GM19238 (cell line): ENCODE measurements around the gene EXOC4.

ENCODE experiments used
- DNase-seq: peaks from one replicate; pipeline ENCODE4 v3.0.0; 2011; ENCODE audit warnings: low spot score; ENCODE audit not compliant: insufficient read length

Gene EXOC4

DNA sequence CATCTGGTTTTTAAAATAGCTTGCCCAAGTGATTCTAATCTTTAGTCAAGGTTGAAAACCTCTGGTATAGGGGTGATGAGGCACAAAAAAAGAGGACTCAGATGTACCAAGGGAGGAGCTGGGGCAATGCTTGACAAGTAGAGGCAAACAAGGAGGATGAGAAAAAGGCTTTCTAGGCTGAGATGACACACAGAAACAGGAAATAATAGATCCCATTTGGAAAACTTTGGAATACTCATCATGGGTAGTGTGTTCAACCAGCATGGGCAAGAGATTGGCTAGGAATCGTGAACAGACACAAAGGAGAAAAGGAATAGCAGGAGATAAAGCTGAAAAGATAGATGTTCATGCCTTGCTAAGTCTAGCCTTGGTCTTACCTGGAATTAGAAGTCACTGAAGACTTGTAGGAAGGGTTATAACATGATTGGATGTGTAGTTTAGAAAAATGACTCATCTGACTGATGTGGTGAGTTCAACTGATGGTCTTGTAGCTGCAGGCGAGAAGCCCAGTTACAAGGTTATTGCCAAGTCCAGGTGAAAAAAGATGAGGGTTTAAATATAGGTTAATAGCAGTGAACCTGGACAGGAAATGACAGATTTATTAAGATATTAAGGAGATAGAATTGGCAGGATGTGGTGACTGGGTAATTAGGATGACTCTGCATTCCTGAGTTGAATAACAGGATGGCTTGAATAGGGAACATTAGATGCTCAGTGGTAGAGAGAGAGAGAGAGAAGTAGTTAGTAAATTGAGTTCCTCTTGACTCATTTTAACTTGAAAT, 660.2 kb downstream of the EXOC4 start:
- no peak for DNase-seq

DNA sequence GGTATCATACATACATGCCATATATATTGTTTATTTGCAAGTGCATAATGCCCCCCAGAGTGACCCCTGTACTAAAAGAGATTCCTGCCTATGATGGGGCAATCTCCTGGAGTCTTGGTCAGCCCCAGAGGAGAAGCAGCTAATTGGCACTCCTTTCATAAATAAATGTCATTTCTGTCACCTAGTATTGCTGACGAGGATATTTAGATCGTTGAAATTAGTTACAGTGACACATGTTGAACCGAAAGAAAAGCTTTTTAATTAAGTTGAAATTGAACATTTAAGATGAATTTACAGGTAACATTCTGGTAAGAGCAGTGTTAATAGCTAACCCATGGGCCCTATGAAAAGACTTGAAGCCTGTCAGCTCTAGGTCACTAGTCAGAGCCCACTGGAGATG, 663.7 kb downstream of the EXOC4 start:
- no peak for DNase-seq

GRCh38 chr7:133919810-133920209, 666.9 kb downstream of the EXOC4 start:
- DNase-seq, result no peak

DNA sequence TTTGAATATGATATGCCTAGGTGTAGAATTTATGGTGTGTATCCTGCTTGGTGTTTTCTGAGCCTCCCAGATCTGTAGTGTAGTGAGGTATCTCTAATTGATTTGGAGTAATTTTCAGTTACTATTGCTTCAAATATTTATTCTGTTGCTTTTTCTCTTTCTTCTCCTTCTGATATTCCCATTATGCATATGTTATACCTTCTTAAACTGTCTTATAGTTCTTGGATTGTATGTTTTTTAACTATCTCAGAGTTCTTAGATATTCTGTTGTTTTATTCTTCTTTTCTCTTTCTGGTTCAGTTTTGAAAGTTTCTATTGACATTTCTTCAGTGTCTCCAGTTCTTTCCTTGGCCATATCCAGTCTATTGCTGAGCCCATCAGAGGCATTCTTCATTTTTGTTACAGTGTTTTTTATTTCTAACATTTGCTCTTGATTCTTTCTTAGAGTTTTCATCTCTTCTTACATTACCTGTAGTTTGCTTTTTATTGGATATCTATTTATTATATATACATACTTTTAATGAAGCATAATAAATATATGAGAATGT, 668.8 kb downstream of the EXOC4 start:
- DNase-seq, result no peak

DNA sequence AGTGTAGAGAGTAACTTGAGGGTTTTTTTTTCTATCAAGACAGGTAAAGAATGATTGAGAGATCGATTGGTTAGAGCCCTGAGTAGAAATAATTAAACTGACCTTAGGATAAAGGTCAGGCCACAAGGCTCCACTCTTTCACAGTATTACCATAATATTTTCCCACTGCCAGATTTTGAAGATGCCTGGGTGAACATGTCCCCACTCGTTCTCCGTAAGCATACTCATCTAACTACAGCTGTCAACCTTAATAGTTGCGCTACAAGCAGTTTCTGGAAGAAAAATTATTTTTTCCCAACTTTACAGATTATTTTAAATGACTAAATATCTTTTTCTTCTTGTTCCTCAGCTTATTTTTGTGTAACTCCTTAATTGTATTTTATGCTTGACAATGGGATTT, 671.1 kb downstream of the EXOC4 start:
- no peak for DNase-seq

- DNase-seq, result no peak
These were observed 678.2 kb downstream of the EXOC4 start for GRCh38 chr7:133931053-133931452.

GRCh38 chr7:133932591-133932990, 679.7 kb downstream of the EXOC4 start:
- DNase-seq, result no peak

DNA sequence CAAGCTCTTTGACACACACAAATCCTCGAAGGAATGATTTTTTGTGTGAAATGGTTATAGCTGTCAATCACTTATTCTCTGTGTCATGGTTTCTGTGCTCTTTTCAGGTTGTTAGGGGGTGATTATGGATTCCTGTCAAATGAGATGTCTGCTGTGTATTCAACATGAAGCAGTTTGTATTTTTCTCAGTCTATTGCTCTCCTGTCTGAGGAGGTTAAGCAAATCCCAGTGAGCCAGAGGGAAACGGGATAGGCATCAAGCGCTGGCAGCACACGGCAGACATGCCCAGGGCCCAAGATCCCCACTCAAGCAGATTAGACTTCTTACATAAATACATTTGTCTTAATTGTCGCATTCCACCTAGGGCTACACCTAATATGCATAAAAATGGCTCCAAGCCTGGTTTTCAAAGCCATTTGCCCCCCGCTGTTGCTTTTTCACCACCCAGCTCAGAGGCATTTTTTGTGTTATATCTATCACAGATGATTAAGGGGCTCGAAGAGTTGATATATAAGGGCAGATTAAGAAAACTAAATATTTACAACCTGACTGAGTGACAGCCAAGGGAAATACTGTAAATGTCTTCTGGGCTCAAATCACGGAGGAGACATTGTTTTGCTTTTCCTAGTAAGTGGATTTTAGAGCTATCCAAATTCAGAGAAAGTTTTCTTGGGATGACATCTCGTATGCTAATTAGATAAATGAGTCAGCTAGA, 681.5 kb downstream of the EXOC4 start:
- DNase-seq, result no peak

DNA sequence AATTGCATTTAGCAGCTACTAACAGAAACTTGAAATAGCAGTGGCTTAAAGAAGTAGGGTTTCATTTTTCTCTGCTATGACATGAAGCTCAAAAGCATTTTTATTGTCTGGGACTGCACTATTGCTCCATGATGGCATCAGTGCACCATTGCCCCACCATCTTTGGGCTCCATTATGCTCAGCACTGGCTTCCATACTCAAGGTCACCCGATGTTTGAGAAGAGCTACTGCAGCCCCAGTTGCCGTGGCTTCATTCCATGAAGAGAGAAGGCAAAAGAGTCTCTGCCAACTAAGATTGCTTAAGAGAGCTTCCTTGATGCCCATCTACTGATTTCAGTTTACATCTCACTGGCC, 682.1 kb downstream of the EXOC4 start:
- no peak for DNase-seq

- DNase-seq, result no peak
These were observed 683.2 kb downstream of the EXOC4 start for GRCh38 chr7:133936074-133936473.

DNA sequence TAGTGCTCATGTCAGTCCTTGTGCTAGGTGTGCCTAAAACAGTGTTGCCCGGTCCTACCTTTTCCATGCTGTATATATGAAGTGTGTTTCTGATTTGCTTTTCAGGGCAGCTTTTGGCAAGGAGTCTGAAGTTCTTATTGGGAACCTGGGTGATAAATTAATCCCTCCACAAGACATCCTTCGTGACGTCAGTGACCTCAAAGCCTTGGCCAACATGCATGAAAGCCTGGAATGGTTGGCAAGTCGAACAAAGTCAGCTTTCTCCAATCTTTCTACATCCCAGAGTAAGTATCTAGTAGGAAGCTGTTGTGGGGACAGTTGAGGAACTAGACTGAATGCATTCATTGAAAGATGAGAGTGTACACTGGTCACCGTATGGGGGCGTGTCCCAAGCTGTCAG, 684.9 kb downstream of the EXOC4 start:
- no peak for DNase-seq

GRCh38 chr7:133940368-133940767, 687.5 kb downstream of the EXOC4 start:
- no peak for DNase-seq

GRCh38 chr7:133941496-133941895, 688.6 kb downstream of the EXOC4 start:
- DNase-seq, result no peak

- no peak for DNase-seq
These were observed 692.6 kb downstream of the EXOC4 start for GRCh38 chr7:133945497-133945896.

- no peak for DNase-seq
These were observed 694.8 kb downstream of the EXOC4 start for GRCh38 chr7:133947458-133948254.

GRCh38 chr7:133948588-133948987, 695.7 kb downstream of the EXOC4 start:
- no peak for DNase-seq

DNA sequence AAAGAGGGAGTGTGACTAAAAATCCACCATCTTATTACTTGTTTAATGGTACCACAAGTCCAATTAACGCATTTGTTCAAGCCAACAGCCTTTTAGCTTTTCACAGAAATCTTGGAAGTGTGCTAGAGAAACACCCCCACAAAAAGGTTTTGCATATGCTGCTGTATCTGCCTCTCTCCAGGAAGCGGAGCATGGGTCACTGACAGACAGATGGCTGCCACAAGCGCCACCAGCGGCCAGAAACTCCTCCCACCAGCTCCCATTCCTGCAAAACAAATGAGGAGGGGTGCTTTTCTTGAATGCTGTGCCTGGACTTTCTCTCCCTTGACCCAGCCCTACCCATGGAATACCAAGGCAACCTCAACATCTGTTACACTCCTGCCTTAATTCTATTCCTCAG, 698.0 kb downstream of the EXOC4 start:
- no peak for DNase-seq

DNA sequence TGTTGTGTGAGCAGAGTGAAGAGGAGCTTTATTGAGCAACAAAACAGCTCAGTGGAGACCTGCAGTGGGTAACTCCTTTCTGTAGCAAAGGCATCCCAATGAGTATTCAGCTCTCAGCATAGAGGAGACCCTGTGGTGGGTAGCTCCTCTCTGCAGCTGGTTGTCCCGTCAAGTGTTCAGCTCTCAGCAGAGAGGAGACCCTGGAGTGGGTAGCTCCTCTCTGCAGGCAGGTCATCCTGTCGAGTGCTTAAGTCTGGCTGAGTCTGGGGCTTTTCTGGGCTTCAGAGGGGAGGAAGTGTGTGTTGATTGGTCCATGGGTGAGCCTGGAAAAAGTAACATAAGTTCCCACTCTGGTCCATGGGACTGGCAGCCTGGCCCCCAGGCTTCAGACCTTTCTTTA, 702.3 kb downstream of the EXOC4 start:
- no peak for DNase-seq

DNA sequence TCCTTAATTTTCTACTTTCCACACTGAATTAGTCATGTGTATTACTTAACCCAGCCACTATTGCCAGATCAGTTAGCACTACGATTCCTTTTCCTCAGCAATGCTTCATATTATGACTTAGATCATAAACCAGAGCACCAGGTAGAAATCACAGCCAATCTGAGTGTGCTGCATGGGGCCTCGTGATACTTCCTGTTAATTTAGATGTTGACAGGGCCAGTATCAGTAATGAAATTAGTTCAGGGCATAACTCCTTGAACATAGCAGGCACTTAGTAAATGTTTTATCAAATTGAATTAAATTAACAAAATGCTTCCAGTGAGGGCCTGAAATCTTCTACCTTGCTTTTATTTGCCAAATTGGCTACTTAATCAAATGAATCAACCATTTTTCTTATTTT, 705.0 kb downstream of the EXOC4 start:
- no peak for DNase-seq

DNA sequence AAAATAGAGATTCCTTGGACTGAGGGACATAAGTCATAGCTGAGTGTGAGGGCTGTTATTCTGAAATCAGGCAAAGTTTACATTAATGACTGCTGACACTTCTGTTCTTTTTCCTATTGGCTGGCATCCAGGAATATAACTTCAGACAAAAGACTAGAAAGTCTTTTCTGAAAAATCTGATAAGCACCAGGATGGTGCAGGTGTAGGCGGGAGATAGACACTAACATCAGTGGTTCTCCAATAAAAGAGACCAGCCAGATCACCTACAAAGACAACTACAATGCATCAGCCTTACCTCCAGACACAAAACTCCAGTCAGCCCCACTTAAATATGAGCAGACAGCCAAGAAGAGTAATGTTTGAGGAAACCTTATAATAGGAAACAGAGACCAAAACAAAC, 705.9 kb downstream of the EXOC4 start:
- no peak for DNase-seq

- no peak for DNase-seq
These were observed 706.6 kb downstream of the EXOC4 start for GRCh38 chr7:133959505-133959904.

DNA sequence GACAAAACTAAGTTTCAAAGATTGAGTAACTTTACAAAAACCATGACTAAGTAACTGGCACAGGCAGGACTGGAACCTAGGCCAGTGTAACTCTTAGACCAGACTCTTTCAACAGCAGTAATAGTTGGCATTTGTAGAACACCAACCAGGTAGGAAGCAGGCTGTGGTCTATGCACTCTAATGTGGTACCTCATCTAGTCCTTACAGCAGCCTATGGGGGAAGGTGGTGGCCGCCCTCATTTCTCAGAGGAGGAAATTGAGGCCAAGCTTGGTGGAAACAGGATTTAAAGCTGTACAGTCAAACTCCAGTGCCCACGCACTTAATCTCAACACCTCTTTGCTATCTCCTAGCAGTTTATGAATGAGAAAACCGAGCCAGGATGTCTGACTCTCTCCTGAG, 708.8 kb downstream of the EXOC4 start:
- DNase-seq, result no peak
